ENCODE results near the gene AP1M2.

DNA sequence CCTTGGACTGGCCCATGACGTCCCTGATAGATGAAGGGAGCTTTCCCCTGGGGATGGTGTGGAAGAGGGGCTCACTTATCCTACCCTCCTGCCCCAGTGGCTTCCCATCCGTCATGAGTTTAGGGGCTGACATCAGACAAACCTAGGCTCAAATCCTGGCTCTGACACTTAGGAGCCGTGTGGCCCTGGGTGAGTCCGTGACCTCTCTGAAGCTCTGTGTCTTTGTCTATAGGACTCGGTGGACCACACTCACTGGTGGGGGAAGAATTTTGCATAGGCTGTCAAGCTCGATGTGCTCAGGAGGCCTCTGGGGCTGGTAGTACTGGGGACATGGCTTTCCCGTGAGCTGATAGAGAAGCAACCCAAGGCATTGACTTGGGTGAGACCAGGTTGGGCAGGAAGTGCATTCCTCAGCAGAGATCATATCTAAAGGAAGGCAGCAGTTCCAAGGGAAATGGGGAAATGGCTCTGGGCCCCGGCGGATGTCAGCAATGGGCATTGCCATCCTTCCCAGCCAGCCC lies 17.4 kb upstream of the AP1M2 start:
- TF ChIP-seq POLR2AphosphoS5 (IDR thresholded peaks at IDR 0.05; ENCODE audit: low read depth, low read length) (no peak), TAF1 (IDR thresholded peaks at IDR 0.05; ENCODE audit: borderline replicate concordance, insufficient read depth, low read length) (no peak)

Data from PFSK-1 (cell line).